SW 1271 (cell line): ENCODE results near the gene ABCB9.

Experiments used
- DNase-seq, 2 experiments: peaks; one replicate each; lab custom pipeline; 2025; lab: John Stamatoyannopoulos, UW

The ABCB9 gene

DNA sequence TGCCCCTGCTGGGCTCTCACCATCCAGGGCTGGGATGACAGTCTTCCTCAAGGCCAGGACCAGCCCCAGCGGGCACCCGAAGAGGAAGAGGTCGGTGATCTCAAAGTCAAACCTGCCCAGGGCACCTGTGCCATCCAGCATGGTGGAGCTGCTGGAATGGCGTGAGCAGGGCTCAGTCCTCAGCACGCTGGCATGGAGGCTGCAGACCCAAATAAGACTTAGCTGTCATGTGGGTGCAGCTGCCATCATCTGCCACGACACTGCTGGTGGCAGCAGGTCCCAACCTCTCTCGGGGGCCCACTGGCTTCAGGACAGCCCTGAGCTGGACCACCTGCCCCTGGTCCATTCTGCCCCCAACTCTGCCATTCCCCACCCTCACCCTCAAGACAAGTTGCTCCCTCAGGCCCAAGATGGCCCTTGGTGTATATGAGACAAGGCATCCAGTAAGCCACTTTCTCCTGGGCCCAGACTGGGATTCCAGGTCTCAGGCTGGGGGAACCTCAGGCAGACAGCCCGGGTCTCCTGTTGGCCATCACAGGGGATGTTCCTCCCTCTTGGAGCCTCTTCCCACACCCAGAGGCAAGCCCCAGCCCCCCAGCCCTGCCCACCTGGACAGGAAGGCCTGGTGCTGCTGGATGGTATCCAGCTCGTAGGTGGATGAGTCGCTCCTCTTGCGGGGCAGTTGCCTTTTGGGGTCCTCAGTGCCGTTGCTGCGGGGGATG is 28.7 kb upstream of the ABCB9 start:
- no peak for DNase-seq

DNA sequence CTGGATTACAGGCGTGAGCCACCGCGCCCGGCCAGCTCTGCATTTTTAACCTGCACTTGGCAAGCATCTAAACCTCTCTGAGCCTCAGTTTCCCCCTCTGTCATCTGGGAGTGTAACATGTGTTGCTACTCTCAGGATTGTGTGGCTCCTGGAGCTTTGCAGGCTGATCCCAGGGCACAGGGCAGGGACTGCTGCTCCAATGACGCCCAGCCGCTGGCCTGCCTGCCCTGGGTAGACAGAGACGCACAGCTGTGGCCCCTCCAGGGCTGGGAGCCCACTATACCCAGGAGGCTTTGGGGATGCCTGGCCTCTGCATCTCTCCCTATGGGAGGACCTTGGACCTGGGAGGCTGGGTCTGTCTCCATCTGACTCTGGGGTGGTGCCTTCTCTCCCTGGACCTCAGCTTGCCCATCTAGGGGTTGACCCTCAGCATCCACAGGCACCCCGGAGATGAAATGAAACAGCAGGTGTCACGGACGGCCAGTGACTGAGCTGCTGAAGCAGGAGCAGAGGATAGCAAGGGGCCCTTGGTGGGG is 27.9 kb upstream of the ABCB9 start:
- DNase-seq: no peak

DNA sequence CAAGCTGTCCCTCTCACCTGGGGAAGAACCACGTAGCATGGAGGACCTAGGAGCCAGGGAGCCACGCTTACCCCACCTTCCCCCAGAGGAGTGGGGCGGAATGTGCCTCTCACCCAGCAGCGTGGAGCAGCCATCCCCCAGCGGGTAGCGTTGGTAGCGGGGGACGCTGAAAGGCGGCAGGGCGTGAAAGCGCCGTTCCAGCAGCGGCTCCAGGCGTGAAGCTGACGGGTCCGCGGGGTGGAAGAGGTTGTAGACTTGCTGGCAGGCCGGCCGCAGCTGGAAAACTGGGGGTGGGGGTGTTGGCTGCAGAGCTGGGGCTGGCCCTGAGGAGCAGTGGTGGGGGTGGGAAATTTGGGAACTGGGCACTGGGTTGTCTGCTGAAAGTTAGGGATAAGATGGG is 26.1 kb upstream of the ABCB9 start:
- DNase-seq: no peak

DNA sequence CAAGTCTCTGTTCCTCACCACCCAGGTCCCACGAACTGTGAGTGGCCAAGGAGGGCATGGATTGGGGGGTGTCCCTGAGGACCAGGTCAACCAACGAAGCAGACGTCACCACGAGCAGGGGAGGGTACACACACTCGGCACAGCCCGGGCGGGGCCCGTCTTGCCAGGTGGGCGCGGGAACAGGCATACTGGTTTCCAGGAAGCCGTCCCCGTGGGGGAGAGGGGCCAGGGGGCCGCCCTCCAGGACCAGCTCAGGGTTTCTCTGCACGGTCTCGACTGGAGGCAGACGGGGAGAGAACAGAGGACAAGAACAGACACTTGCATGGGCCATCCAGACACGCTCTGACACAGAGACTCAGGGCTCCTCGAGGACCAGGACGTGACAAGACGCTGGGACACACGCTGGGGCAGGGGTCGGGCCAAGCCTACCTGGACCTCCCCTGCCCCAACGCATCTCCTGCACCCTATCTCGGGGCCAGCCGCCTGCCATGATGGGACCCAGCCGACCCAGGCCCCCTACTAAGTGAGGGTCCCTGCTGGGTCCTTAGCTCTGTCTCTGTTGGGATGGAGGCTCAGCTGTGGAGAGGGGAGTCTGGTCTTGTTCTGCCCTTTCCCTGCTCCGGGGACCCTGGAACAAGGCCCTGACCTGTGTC is 25.5 kb upstream of the ABCB9 start:
- no peak for DNase-seq

DNA sequence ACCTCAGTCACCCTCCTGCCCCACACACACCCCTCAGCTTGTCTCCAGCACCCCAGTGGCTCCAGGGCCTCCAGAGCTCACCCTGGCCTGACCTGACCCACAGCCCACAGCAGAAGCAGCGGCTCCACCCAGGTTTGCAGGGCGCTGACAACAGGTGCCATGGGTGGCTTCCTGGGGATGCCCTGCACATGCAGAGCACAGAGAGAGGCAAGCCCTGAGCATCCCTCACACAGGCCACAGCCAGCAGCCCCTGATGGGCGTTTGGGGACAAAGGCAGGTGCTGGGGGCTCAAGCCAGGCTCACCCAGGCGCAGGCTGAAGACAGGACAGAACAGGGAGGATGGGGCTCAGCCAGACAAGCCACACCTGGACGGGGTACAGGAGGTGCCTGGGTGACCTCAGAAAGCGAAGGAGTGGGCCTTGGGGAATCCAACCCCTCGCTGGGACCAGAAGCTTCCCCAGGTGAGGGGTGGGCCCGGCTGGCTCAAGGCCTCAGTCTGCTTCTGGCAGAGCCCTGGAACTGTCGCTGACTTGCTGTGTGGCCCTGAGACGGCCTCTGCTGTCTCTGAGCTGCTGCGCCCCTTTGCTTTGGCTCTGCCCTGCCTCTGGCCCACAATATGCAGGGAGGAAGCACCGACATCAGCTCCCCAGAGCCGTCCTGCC is 24.8 kb upstream of the ABCB9 start:
- DNase-seq: no peak

DNA sequence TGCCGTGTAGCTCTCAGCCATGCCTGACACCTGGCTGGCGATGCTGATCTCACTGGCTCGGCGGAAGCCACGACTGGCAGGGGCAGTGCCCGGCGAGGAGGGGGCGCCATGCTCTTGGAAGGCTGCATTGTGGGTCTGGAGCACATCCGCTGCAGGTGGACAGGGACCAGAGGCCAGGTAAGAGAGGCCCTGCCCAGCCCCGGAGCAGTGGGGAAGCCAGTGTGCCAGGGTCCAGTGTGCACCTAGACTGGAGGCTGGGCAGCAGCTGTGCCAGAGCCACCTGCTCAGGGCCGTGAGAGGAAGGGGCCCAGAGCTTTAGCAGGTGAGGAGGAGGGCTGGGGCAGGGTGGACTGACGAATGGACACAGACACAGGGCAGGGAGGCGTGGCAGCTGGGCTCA is 24.3 kb upstream of the ABCB9 start:
- DNase-seq: no peak

DNA sequence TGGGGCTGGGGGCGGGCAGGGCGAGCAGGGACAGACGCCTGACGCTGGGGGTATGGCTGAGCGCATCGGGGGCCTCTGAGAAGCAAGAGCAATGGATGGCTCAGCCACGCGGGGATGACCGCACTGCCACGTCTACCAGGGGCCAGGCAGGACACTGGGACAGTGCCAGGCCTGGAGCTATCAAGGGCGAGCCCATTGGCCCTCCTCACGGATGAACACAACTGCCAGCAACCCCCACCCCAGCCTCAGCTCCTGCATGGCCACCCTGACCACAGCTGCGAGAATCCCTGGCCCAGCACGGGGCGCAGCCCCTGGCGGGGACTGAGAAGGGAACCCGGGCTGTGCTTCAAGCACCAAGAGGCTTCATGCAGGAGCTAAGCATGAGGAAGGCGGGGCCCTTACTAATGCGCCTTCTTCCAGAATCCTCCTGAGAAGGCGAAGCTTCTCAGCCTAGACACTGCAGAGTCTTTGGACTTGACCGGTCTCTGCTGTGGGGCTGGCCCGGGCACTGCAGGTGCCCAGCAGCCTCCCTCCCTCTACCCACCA is 23.7 kb upstream of the ABCB9 start:
- no peak for DNase-seq

DNA sequence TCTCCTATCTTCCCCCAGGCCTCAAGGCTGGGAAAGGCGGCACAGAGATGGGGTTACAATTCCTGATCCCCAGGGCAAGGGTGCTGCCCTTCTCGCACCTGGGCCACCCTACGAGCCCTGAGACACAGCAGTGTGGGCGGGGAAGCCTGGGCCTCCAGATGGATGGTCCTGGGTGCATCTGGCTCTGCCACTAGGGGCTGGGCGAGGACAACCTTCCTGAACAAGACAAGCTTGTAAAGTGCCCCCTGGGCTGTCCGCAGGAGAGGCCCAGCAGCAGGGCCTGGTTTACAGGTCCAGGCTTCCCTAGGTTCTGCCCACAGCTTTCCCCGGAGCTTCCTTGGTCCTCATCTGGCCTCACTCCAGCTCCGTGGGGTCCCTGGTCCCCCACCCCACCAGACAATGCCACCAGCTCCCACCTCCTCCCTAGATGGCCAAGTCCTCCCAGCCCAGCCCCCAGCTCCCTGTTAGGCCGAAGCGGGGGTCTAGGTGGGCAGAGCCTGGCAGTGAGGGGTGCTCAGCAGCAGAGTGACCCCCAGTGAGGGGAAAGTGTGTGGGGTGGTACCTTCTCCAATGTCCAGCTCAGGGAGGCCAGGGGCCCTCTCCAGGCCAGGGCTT is 23.1 kb upstream of the ABCB9 start:
- DNase-seq: no peak

DNA sequence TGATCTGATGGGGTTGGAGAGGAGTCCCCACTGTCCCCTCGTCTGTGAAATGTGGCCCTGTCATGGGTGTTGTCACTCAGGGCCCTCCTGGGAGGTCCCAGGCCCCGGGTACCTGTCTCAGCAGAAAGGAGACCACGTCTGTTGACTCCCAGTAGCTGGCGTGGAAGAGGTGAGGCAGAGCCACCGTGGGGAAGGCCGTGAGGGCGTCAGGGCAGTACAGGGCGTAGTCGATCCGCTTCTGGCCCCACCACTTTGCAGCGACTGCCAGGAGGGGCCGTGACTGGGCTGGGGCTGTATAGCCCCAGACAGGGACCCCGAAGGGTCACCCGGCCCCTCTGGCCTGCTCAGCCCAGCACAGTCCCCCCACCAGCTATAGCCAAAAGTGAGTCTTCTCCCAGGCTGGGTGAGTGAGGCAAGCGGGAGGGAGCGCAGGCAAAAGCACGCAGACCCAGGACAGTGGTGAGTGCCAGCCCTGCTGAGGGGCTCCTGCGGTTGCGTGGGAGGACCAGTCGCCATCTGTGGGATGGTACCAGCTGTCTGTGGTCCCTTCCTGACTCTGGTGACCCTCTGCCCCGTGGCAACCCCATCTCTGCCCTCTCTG is 22.4 kb upstream of the ABCB9 start:
- no peak for DNase-seq

DNA sequence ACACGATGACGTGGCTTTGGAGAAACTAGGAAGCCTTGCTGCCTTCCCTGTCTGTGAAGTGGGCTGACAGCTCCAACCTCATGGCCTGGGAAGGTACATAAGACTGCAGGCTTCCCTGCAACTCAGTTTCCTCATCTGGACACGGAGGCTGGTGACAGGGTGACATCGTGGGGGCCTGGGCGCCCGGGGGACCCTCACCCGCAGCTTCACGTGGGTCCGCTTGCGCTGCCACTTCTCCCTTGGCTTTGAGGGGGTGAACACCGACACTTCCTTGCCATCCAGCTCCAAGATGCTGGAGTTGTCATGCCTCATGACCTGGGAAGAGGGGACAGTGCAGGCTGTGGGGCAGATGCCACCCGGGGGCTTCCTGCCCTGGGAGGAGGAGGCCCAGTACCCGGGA is 21.8 kb upstream of the ABCB9 start:
- no peak for DNase-seq

DNA sequence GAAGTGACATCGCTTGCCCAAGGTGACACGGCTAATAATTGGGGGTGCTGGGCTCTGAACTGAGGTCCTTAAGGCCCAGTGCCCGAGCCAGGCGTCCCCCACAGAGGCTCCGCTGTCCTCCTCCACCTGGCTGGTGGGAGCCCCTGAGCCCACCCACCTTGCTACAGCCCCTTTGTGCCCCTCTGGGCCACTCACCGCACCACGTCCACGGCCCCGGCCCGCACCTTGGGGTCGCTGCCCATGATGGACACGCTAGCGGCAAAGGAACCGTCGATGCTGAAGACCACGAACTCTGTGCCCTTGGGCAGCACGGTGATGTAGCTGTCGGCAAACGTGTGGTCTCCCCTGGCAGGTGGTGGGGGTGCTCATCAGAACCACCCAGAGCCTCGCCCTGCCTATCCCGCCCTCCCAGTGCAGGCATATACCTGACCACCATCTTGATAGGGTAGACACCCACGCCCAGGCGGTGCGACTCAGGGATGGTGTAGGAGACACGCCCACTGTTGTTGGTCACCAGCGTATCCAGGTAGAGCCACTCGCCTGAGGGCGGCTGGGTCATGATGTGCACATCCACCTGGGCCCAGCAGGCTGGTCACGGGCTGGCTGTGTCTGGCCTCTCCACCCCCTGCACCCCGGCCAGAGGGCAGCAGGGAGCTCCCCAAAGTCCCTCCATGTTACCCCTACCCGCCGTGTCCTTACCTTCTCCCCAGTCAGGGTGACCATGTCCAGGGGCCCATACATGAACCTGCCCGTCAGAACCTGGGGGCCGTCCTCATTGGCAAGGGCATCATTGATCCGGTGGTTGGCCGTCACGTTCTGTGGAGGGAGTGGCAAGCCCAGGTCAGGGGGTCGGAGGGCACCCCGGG is 21.1 kb upstream of the ABCB9 start:
- DNase-seq: no peak

DNA sequence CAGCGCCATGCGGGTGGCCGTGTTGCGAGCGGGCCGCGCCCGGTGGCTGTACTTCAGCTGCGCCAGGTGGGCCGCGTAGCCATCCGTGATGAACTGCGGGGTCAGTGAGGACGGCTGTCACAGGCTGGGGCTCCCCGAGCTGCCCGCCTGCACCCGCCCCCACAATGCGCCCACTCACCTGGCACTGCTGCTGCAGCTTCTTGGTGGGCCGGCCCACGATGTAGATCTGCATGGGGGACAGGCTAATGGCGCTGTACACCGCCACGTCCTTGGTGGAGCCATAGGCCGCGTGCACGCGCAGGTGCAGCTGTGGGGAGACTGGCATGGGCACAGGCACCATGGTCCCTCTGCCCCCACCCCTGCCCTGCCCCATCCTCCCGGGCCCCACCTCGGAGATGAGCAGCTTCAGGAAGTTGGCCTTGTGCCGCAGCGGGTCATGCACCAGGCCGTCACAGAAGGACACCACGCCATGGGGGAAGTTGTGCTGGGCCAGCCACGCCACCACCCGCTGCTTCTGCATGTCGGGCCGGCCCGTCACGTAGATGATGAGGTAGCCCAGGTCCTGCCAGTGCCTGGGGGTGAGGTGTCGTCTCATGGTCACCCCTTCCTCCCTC is 20.1 kb upstream of the ABCB9 start:
- DNase-seq: no peak

DNA sequence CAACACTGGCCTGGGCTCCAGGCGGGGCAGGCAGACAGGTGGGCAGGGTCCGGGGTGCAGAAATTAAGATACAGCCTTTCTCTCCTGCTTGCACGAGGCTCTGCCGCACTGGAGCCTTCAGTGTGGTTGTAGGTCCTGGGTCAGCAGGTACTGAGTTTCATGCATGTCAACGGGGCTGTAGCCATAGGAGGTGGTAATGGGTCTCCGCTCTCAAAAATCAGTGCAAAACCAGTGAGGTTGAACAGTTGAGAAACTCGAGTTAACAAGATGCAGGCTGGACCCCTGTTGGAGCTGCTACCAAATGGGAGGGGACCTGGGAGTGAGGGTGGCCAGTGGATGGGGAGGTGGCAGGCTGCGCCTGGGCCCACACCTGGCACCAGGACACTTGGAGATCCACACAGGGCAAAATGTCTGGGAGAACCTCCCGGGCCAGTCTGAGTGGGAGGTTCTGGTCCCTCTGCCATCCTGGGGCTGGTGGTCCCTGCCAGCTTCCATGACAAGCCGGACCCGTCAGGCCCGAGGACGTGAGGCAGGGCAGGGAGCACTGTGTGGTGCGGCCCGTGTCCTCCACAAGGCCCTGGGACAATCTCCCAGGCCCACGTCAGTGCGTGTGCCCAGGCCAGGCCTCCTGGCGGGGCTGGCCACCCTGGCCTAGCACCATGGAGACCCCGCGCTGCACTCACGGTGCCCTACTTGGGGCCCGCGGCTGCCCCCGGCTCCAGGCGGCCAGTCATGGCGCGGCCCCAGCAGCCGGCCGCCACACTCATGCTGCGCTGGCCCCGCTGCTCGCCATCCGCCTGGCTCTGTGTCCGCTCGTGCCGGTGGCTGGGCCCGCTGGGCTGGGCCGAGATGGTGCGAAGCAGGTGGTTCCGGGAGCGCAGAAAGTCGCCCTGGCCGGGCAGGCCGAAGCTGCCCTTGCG is 19.3 kb upstream of the ABCB9 start:
- DNase-seq: no peak

DNA sequence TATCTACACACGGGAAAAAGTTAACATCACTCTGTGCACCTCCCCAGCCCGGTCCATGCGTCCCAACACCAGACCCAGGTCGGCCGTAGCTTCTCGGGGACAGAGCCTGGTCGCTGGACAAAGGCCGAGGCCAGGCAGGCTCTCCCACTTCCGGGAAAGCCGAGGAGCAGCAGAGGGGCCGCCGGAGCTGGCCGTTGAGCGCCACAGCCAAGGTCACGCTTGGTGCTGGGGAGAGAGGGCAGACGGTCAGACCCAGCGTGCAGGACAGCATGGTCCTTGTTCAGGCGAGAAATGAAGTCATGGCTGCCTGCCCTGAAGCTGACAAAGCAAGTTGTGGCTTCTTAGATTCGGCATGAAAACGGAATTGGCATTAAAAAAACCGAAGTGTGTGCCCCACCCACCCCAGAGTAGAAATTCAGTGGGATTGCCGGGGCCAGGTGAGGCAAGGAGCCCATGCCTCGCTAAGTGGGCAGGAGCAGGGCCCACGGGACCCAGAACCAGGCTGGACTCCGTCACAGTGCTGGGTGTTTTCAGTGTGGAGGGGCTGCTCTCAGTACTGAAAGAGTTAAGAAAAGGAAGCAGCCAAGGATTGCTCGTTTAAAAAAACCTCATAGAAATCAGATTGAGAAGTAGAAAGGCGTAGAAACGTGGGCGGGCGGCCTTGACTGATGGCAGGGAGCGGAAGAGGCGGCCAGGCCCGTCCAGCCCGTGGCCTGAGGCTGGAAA is 18.5 kb upstream of the ABCB9 start:
- no peak for DNase-seq

DNA sequence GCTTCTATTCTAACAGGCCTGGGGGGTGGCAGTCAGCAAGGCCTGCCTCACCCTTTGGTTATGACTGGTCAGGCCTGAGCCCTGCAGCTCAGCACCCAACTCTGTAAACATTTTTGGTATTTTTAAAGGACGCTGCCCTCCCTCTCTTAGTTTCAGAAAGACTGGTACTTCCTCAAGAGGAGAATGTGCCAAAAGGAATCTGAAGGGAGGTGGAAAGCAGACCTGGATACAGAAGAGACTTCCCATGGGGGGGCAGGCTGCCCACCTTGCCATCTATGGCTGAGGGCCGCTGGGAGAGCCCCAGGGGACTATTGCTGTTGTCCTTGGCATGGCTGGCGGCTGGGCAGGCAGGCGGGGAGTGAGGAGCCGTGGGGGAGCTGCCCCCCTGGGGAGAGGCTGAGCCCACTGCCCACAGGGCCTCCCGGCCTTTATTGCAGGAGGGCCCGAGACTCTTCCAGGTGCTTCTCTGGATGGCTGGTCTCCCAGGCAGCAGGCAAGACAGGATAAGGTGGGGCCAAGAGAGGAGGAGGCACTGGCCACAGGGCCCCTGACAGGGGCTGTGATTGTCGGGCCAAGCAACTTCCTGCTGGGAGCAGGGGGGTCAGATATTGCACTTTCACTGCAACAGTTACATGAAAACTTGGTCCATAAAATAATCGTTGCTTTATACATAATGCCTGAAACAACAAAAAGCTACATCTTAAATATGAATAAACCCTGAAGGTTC is 17.7 kb upstream of the ABCB9 start:
- no peak for DNase-seq

DNA sequence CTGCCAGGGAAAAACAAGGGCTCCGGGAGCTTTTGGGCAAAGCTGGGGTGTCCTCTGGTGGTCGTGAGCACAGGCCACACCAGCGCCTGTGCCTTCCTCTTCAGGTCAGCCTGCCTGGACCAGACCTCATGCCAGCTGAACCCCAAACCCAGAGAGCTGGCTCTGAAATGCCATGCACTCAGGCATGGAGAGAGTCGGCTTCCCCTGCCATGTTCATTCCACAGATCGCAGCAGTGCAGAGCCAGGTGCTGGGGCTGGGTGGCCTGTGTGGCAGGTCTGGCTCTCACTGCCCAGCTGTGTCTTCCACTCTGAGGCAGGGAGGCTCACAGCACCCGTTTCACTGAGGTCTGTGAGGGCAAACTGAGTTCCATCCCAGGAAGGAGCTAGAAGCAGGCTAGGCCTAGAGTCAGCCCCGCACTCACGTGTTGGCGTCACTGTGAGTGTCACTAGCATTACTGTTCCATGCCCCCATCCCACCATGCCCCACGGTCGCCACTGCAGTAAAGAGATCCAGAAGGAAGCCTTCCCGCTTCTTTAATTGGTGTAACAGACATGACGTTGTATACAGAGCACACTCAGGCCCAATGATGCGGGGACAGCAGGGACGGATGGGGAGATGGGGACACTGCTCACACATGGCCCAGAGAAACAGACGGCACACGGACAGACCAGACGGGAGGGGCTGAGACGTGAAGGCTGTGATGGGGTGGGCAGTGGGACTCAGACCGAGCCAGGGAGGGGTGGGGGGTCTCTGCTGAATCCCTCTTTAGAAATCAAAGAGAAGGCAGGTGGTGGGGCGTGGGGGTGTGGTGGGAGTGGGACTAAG is 16.9 kb upstream of the ABCB9 start:
- DNase-seq: no peak

DNA sequence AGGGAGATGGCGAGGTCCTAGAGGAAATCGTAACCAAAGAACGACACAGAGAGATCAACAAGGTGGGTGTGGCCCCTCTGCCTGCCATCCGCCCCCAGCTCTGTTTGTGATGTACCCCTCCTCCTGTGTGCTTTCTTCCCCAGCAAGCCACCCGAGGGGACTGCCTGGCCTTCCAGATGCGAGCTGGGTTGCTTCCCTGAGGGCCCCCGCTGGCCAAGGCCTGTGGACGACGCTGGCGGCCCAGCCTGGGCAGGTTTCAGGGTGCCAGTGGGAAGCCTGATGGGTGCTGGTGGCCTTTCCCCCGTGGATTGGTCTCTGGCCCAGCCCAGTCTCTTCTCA is 16.2 kb upstream of the ABCB9 start:
- no peak for DNase-seq
